ENCODE results near the gene PFAS.

The PFAS gene

DNA sequence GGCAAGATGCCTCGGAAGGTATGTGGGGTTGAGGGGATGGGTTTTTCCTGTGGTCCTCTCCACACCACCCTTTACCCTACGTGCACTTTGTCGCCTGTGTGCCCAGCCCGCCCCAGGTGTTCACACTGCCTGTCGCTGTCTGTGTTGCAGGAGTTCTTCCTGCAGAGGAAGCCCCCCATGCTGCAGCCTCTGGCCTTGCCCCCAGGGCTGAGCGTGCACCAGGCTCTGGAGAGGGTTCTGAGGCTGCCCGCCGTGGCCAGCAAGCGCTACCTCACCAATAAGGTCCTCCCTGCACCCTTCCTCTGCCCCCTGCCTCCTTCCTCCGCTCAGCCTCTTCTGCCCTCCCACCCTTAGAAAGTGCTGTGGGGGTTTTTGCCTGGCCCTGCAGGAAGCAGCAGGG lies 15.2 kb downstream of the PFAS start:
- H3K4me3 ChIP-seq (ENCODE audit: low read length): no peak overlapping the region
- no peaks in the 10 kb centered on the region for H3K27me3 ChIP-seq (ENCODE audit: control insufficient read depth, insufficient read depth, low read length)
- H3K9ac ChIP-seq (ENCODE audit: low read depth, low read length): no peak overlapping the region
- no peaks in the 10 kb centered on the region for H3K9me3 ChIP-seq (replicated peaks; ENCODE audit: low read length)
- no peak overlapping the region for H3K4me2 ChIP-seq (ENCODE audit: low read length)
- H3K36me3 ChIP-seq (ENCODE audit: insufficient read depth, low read length): peaks cover 60% of the 10 kb centered on the region
- H3K4me1 ChIP-seq (ENCODE audit: control insufficient read depth, insufficient read depth, low read length): no peaks in the 10 kb centered on the region

DNA sequence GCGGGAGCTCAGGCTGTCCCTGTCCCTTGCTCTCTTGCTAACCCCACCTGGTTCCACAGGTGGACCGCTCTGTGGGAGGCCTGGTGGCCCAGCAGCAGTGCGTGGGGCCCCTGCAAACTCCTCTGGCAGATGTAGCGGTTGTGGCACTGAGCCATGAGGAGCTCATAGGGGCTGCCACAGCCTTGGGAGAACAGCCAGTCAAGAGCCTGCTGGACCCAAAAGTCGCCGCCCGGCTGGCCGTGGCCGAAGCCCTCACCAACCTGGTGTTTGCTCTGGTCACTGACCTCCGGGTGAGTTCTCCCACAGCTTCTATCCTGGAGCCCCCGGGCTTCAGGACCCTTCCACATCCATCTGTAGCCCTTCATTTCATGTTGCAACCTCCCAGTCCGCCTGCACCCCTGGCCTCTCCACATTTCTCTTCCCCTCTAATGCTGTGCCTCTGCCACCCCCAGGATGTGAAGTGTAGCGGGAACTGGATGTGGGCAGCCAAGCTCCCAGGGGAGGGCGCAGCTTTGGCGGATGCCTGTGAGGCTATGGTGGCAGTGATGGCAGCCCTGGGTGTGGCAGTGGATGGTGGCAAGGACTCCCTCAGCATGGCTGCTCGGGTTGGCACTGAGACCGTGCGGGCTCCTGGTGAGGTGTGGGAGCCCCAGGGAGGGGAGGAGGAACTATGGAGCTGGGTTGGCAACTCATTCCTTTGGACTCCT lies 15.9 kb downstream of the PFAS start:
- Histone ChIP-seq H3K9me3 (replicated peaks; ENCODE audit: low read length) (no peaks in the 10 kb centered on the region), H3K27me3 (ENCODE audit: control insufficient read depth, insufficient read depth, low read length) (no peaks in the 10 kb centered on the region), H3K4me1 (ENCODE audit: control insufficient read depth, insufficient read depth, low read length) (no peaks in the 10 kb centered on the region), H3K36me3 (ENCODE audit: insufficient read depth, low read length) (peaks cover 60% of the 10 kb centered on the region), H3K9ac (ENCODE audit: low read depth, low read length) (no peak overlapping the region), H3K4me2 (ENCODE audit: low read length) (no peak overlapping the region), H3K4me3 (ENCODE audit: low read length) (no peak overlapping the region)

- Histone ChIP-seq H3K36me3 (ENCODE audit: insufficient read depth, low read length) (peaks cover 51% of the 10 kb centered on the region), H3K9ac (ENCODE audit: low read depth, low read length) (no peak overlapping the region), H3K4me2 (ENCODE audit: low read length) (no peak overlapping the region), H3K9me3 (replicated peaks; ENCODE audit: low read length) (no peaks in the 10 kb centered on the region), H3K4me3 (ENCODE audit: low read length) (no peak overlapping the region), H3K27me3 (ENCODE audit: control insufficient read depth, insufficient read depth, low read length) (no peaks in the 10 kb centered on the region), H3K4me1 (ENCODE audit: control insufficient read depth, insufficient read depth, low read length) (no peaks in the 10 kb centered on the region)
Observed at GRCh38 chr17:8266648-8267479, 17.8 kb downstream of the PFAS start.

GRCh38 chr17:8267480-8268147 lies 18.5 kb downstream of the PFAS start:
- H3K4me3 ChIP-seq (ENCODE audit: low read length): no peak overlapping the region
- no peaks in the 10 kb centered on the region for H3K4me1 ChIP-seq (ENCODE audit: control insufficient read depth, insufficient read depth, low read length)
- no peak overlapping the region for H3K4me2 ChIP-seq (ENCODE audit: low read length)
- H3K27me3 ChIP-seq (ENCODE audit: control insufficient read depth, insufficient read depth, low read length): no peaks in the 10 kb centered on the region
- H3K36me3 ChIP-seq (ENCODE audit: insufficient read depth, low read length): peaks cover 47% of the 10 kb centered on the region
- H3K9ac ChIP-seq (ENCODE audit: low read depth, low read length): no peak overlapping the region
- H3K9me3 ChIP-seq (replicated peaks; ENCODE audit: low read length): no peaks in the 10 kb centered on the region

GRCh38 chr17:8268550-8269298 lies 19.6 kb downstream of the PFAS start:
- Histone ChIP-seq H3K4me2 (ENCODE audit: low read length) (no peak overlapping the region), H3K4me3 (ENCODE audit: low read length) (no peak overlapping the region), H3K9ac (ENCODE audit: low read depth, low read length) (no peak overlapping the region), H3K27me3 (ENCODE audit: control insufficient read depth, insufficient read depth, low read length) (no peaks in the 10 kb centered on the region), H3K4me1 (ENCODE audit: control insufficient read depth, insufficient read depth, low read length) (no peaks in the 10 kb centered on the region), H3K9me3 (replicated peaks; ENCODE audit: low read length) (no peaks in the 10 kb centered on the region), H3K36me3 (ENCODE audit: insufficient read depth, low read length) (peaks cover 37% of the 10 kb centered on the region)

- Histone ChIP-seq H3K36me3 (ENCODE audit: insufficient read depth, low read length) (peaks cover 5% of the 10 kb centered on the region), H3K4me2 (ENCODE audit: low read length) (no peak overlapping the region), H3K9me3 (replicated peaks; ENCODE audit: low read length) (no peaks in the 10 kb centered on the region), H3K27me3 (ENCODE audit: control insufficient read depth, insufficient read depth, low read length) (no peaks in the 10 kb centered on the region), H3K4me1 (ENCODE audit: control insufficient read depth, insufficient read depth, low read length) (no peaks in the 10 kb centered on the region), H3K4me3 (ENCODE audit: low read length) (no peak overlapping the region), H3K9ac (ENCODE audit: low read depth, low read length) (no peak overlapping the region)
Observed at GRCh38 chr17:8272421-8272820, 23.3 kb downstream of the PFAS start.

DNA sequence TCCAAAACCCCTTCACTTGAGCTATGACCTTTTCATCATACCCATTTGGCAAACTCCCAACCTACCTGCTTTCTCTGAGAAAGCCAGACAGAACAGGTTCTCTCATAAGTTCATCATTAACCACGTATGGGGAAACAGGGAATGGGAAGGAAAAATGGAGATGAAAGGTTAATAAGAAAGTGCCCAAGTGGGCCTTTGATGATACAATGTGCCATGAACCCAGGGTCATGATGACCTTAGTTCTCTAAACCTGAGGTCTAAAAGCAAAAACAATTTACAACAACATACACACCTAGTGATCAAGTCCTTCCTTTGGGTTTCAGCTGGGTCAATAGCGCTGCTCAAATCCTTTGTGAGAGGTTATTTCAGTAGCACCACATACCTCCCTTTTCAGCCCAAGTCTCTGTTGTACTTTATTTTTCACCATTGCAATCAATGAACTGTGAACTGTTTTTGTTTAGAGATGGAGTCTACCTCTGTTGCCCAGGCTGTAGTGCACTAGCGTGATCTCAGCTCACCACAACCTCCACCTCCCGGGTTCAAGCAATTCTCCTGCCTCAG lies 24.9 kb downstream of the PFAS start:
- H3K4me3 ChIP-seq (ENCODE audit: low read length): no peak overlapping the region
- H3K9ac ChIP-seq (ENCODE audit: low read depth, low read length): no peak overlapping the region
- H3K36me3 ChIP-seq (ENCODE audit: insufficient read depth, low read length): no peaks in the 10 kb centered on the region
- no peaks in the 10 kb centered on the region for H3K9me3 ChIP-seq (replicated peaks; ENCODE audit: low read length)
- no peaks in the 10 kb centered on the region for H3K4me1 ChIP-seq (ENCODE audit: control insufficient read depth, insufficient read depth, low read length)
- H3K27me3 ChIP-seq (ENCODE audit: control insufficient read depth, insufficient read depth, low read length): no peaks in the 10 kb centered on the region
- no peak overlapping the region for H3K4me2 ChIP-seq (ENCODE audit: low read length)

DNA sequence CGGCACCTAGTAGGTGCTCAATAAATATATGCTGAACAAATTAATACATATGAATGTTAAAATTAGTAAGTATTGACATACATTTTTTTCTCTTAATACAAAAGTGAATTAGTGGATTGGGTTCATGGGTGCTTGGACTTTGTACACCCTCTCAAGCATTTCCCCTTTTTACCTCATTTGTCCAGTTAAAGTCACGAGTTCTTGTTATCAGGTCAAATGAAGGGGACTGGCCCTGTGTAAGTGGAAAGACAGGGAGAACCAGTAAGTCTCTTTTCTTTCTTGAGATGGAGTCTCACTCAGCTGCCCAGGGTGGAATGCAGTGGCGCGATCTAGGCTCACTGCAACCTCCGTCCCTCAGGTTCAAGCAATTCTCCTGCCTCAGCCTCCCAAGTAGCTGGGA lies 25.7 kb downstream of the PFAS start:
- Histone ChIP-seq H3K9me3 (replicated peaks; ENCODE audit: low read length) (no peaks in the 10 kb centered on the region), H3K9ac (ENCODE audit: low read depth, low read length) (no peak overlapping the region), H3K4me1 (ENCODE audit: control insufficient read depth, insufficient read depth, low read length) (no peaks in the 10 kb centered on the region), H3K4me3 (ENCODE audit: low read length) (no peak overlapping the region), H3K27me3 (ENCODE audit: control insufficient read depth, insufficient read depth, low read length) (no peaks in the 10 kb centered on the region), H3K4me2 (ENCODE audit: low read length) (no peak overlapping the region), H3K36me3 (ENCODE audit: insufficient read depth, low read length) (no peaks in the 10 kb centered on the region)

DNA sequence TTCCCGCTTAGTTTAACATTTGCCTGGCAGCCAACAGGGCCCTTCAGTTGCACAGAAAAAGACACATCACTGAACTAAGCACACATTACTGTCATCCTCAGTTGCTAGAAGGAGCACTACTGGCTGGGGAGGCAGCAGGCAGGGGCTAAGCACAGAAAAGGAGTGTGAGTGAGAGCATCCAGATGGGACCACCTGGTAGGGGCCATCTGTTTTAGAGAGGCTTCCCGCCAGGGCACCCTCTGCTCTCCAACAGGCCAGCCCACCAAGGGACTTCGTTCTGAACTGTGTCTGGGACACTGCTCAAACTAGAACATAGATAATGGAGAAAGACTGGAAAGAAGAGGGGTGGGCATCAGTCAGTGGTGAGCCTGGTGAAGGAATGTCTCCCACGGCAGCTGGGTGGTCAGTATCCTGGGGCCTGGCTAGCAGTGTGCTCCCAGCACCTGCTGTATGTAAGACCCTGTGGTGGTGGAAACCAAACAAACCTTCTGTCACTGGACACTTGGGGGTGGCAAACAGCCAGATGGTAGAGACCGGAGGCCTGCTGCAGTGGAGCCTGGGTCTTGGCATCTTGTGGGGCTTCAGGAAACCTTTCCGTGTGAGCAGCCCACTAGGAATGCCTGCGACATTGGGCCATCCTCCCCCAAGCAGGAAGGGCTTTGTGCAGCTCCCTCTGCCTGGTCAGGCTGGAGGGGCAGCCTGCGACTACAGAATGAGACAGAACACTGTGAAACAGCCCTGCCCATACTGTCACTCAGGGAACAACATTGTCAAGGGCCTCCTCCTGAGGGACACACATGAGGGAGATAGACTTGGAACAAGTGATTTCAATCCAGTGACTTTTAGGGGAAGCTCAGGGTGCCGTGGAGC lies 26.6 kb downstream of the PFAS start:
- no peaks in the 10 kb centered on the region for H3K4me1 ChIP-seq (ENCODE audit: control insufficient read depth, insufficient read depth, low read length)

GRCh38 chr17:8277317-8277716 lies 28.2 kb downstream of the PFAS start:
- Histone ChIP-seq H3K36me3 (ENCODE audit: insufficient read depth, low read length) (no peaks in the 10 kb centered on the region), H3K4me3 (ENCODE audit: low read length) (no peak overlapping the region), H3K9me3 (replicated peaks; ENCODE audit: low read length) (no peaks in the 10 kb centered on the region), H3K27me3 (ENCODE audit: control insufficient read depth, insufficient read depth, low read length) (no peaks in the 10 kb centered on the region), H3K9ac (ENCODE audit: low read depth, low read length) (no peak overlapping the region), H3K4me1 (ENCODE audit: control insufficient read depth, insufficient read depth, low read length) (peaks cover 6% of the 10 kb centered on the region), H3K4me2 (ENCODE audit: low read length) (no peak overlapping the region)

More for the DNA sequence above, 26.6 kb downstream of the PFAS start:
- Histone ChIP-seq H3K36me3 (ENCODE audit: insufficient read depth, low read length) (no peaks in the 10 kb centered on the region), H3K9ac (ENCODE audit: low read depth, low read length) (no peak overlapping the region), H3K9me3 (replicated peaks; ENCODE audit: low read length) (no peaks in the 10 kb centered on the region), H3K4me2 (ENCODE audit: low read length) (no peak overlapping the region), H3K4me3 (ENCODE audit: low read length) (no peak overlapping the region), H3K27me3 (ENCODE audit: control insufficient read depth, insufficient read depth, low read length) (no peaks in the 10 kb centered on the region)
